Fibroblast of lung (primary cell): ENCODE results near the gene SIRPG.

Source experiments
- EZH2 ChIP-seq: IDR thresholded peaks from 2 replicates; pipeline ENCODE4 v1.5.1; 2012; ENCODE audit warnings: low read length, control low read depth, mild to moderate bottlenecking; ENCODE audit errors: missing control alignments
- TF ChIP-seq, protein P1 (sequence below), 2 donors: IDR thresholded peaks in 1 of 2; conservative IDR thresholded peaks in 1 of 2; 1 replicate in 1 of 2; 2 replicates in 1 of 2; pipeline ENCODE4 v1.5.1; 2011 to 2012; ENCODE audit warnings: low read length in 2 of 2, control low read depth in 1 of 2, inconsistent platforms in 1 of 2, low read depth in 1 of 2, mild to moderate bottlenecking in 1 of 2

DNA sequence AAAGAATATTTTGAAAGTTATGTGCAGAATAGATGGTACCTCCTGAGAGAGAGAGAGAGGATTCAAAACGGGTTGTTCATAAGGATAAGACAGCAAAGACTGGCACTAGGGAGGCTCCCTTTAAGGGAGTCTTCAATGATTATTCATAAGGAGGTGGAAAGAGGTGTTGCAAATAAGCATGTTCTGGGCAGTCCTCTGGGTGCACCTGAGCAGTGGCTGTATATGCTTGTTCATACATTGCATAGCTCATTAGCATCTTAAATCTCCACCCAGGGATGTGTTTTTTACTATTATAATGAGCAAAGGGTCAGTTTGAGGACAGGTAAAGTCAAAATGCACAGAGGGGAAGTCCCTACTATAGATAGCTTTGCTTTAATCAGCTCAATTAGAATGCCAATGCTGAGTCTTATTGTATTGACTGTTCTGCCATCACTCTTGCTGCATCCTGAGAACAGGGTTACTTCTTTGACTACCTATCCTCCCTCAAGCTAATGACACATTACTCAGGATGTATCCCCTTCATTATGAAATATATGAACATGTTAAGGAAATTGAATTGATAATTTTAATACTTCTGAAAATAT is 10.0 kb upstream of the SIRPG start:
- TF ChIP-seq, protein P1, sequence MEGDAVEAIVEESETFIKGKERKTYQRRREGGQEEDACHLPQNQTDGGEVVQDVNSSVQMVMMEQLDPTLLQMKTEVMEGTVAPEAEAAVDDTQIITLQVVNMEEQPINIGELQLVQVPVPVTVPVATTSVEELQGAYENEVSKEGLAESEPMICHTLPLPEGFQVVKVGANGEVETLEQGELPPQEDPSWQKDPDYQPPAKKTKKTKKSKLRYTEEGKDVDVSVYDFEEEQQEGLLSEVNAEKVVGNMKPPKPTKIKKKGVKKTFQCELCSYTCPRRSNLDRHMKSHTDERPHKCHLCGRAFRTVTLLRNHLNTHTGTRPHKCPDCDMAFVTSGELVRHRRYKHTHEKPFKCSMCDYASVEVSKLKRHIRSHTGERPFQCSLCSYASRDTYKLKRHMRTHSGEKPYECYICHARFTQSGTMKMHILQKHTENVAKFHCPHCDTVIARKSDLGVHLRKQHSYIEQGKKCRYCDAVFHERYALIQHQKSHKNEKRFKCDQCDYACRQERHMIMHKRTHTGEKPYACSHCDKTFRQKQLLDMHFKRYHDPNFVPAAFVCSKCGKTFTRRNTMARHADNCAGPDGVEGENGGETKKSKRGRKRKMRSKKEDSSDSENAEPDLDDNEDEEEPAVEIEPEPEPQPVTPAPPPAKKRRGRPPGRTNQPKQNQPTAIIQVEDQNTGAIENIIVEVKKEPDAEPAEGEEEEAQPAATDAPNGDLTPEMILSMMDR (conservative IDR thresholded peaks at IDR 0.05 in 1 of 2, IDR thresholded peaks at IDR 0.05 in 1 of 2; ENCODE audit: low read depth in 1 of 2, low read length in 2 of 2): no peak
- TF ChIP-seq EZH2: no peak
